Stimulated activated CD4-positive, alpha-beta T cell treated with anti-CD3 and anti-CD28 coated beads, Interleukin-1b, Interleukin-23, amount 100 ng/mL, for 48 hours (primary cell): ENCODE measurements around the gene PRKG1.
"Not testable (repeated sequence)": the region's sequence is repeated elsewhere in the genome, so short reads cannot be mapped to it uniquely, and the experiment has no call there.

Experiments
- DNase-seq: peaks from one replicate; pipeline ENCODE4 v3.0.0-alpha.2; 2020

PRKG1 gene

GRCh38 chr10:51119441-51119840 is 45.2 kb downstream of the PRKG1 start:
- DNase-seq, result no peak

- no peak for DNase-seq
These were observed 47.6 kb downstream of the PRKG1 start for GRCh38 chr10:51121861-51122260.

- DNase-seq, result no peak
These were observed 50.6 kb downstream of the PRKG1 start for GRCh38 chr10:51124852-51125251.

GRCh38 chr10:51125518-51125917 is 51.2 kb downstream of the PRKG1 start:
- no peak for DNase-seq

- no peak for DNase-seq
These were observed 55.8 kb downstream of the PRKG1 start for GRCh38 chr10:51129946-51130544.

- no peak for DNase-seq
These were observed 63.7 kb downstream of the PRKG1 start for GRCh38 chr10:51137756-51138529.

GRCh38 chr10:51139176-51139575 is 64.9 kb downstream of the PRKG1 start:
- DNase-seq, result no peak

GRCh38 chr10:51141010-51141409 is 66.7 kb downstream of the PRKG1 start:
- DNase-seq, result no peak

GRCh38 chr10:51144161-51144781 is 70.0 kb downstream of the PRKG1 start:
- no peak for DNase-seq

GRCh38 chr10:51145375-51145774 is 71.1 kb downstream of the PRKG1 start:
- no peak for DNase-seq

- DNase-seq, result no peak
These were observed 73.5 kb downstream of the PRKG1 start for GRCh38 chr10:51147644-51148399.

- DNase-seq, result no peak
These were observed 82.6 kb downstream of the PRKG1 start for GRCh38 chr10:51156926-51157325.

- DNase-seq, result no peak
These were observed 84.5 kb downstream of the PRKG1 start for GRCh38 chr10:51158832-51159231.

GRCh38 chr10:51159841-51160240 is 85.6 kb downstream of the PRKG1 start:
- DNase-seq, result no peak

- no peak for DNase-seq
These were observed 87.7 kb downstream of the PRKG1 start for GRCh38 chr10:51162002-51162401.

- DNase-seq, result not testable (repeated sequence)
These were observed 89.2 kb downstream of the PRKG1 start for GRCh38 chr10:51163380-51164049.

GRCh38 chr10:51168086-51168815 is 94.0 kb downstream of the PRKG1 start:
- DNase-seq, result no peak

- DNase-seq, result no peak
These were observed 94.8 kb downstream of the PRKG1 start for GRCh38 chr10:51169111-51169510.

- no peak for DNase-seq
These were observed 96.4 kb downstream of the PRKG1 start for GRCh38 chr10:51170518-51171245.

- no peak for DNase-seq
These were observed 97.7 kb downstream of the PRKG1 start for GRCh38 chr10:51171946-51172345.

GRCh38 chr10:51176976-51177695 is 102.8 kb downstream of the PRKG1 start:
- no peak for DNase-seq
